HG02885 (cell line): Measurements from ENCODE around the gene ZNF732.
"Not testable (repeated sequence)": the region's sequence is repeated elsewhere in the genome, so short reads cannot be mapped to it uniquely, and the experiment has no call there.

Experiments
- ATAC-seq: cut with Tn5 transposase; IDR thresholded peaks from one replicate; pipeline ENCODE4 v1.9.1; 2021; ENCODE audit warnings: mild to moderate bottlenecking; ENCODE audit not compliant: unreplicated experiment, poor library complexity

ZNF732 gene

DNA sequence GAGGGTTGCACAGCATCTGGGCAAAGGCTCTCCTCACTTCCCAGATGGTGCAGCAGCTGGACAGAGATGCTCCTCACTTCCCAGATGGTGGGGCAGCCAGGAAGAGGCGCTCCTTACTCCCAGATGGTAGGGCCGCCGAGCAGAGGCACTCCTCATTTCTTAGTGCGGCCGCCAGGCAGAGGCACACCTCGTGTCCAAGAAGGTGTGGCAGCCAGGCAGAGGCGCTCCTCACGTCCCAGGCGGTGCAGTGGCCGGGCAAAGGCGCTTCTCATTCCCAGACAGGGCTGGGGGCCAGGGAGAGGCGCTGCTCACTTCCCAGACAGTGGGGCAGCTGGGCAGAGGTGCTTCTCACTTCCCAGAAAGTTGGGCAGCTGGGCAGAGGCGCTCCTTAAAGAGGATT is 48.8 kb downstream of the ZNF732 start:
- no peak for ATAC-seq

DNA sequence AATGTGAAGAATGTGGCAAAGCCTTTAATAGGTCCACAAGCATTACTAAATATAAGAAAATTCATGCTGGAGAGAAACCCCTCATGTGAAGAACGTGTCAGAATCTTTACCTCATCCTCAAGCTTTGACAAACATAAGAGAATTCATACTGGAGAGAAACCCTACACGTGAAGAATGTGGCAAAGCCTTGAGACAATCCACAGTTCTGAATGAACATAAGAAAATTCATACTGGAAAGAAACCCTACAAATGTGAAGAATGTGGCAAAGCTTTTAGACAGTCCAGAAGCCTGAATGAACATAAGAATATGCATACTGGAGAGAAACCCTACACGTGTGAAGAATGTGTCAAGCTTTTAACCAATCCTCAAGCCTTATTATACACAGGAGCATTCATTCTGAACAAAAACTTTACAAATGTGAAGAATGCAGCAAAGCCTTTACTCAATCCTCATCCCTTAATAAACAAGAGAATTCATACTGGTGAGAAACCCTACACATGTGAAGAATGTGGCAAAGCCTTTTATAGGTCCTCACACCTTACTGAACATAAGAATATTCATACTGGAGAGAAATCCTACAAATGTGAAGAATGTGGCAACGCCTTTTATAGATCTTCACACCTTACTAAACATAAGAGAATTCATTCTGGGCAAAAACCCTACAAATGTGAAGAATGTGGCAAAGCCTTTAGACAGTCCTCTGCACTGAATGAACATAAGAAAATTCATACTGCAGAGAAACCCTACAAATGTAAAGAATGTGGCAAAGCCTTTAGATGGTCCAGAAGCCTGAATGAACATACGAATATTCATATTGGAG is 51.1 kb downstream of the ZNF732 start:
- no peak for ATAC-seq

DNA sequence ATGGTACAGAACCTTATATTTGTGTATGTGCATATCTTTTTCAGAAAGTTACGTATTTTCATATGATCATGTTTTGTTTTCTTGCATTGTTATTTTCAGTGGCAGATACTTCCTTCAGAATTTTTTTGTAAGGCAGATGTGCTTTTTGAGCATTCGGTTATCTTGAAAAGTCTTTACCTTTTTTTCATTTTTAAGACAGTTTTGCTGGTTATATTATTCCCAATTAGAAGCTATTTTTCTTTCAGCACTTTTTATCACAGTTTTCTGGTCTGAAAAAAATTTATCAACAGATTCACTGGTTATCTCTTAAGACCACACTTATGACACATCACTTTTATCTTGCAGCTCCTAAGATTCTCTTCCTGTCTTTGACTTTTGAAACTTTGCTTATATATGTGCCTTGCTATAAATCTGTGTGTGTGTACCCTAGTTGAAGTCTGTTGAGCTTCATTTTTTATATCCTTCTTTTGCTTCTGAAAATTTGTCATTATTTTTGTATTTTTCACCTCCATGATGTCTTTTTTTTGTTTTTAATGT is 53.1 kb downstream of the ZNF732 start:
- no peak for ATAC-seq

DNA sequence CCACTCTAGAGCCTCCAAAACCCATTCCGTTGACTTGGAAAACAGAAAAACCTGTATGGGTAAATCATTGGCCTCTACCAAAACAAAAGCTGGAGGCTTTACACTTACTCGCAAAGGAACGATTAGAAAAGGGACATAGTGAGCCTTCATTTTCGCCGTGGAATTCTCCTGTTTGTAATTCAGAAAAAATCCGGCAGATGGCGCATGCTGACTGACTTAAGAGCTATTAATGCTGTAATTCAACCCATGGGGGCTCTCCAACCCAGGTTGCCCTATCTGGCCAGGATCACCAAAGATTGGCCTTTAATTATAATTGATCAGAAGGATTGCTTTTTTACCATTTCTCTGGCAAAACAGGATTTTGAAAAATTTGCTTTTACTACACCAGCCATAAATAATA is 60.8 kb downstream of the ZNF732 start:
- ATAC-seq = no peak

DNA sequence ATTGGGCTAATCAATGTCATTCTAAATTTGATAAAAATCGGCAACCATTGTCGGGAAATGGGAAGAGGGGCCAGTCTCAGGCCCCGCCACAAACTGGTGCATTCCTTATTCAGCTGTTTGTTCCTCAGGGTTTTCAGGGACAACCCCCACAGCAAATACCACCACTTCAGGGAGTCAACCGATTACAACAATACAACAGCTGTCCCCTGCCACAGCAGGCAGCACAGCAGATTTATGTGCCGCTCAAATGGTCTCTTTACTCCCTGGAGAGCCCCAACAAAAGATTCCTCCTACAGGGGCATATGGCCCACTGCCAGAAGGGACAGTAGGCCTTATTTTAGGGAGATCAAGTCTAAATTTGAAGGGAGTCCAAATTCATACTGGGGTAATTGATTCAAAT is 61.8 kb downstream of the ZNF732 start:
- ATAC-seq = no peak

DNA sequence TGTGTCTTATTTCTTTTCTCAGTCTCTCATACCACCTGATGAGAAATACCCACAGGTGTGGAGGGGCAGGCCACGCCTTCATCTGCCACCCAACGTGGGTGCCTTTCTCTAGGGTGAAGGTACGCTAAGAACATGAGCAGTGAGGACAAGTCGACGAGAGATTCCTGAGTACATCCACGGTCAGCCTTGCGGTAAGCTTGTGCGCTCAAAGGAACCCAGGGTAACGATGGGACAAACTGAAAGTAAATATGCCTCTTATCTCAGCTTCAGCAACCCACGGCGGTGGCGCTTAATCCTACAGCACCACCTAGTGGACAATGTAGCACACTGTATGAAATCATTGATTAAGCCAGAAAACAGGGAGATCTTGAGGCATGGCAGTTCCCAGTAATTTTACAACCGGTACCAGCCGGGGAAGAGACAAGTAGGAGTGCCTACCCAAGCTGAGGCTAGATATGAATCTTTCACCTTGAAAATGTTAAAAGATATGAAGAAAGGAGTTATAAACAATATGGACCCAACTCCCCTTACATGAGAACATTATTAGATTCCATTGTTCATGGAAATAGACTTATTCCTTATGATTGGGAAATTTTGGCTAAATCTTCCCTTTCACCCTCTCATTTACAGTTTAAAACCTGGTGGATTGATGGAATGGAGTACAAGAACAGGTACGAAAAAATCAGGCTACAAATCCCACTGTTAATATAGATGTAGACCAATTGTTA is 63.0 kb downstream of the ZNF732 start:
- peak; percentile 77 for ATAC-seq

DNA sequence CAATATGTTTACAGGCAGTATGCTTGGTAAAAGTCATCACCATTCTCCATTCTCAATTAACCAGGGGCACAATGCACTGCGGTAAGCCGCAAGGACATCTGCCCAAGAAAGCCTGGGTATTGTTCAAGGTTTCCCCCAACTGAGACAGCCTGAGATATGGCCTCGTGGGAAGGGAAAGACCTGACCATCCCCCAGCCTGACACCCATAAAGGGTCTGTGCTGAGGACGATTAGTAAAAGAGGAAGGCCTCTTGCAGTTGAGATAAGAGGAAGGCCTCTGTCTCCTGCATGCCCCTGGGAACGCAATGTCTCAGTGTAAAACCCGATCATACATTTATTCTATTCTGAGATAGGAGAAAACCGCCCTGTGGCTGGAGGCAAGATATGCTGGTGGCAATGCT is 63.9 kb downstream of the ZNF732 start:
- ATAC-seq = not testable (repeated sequence)

DNA sequence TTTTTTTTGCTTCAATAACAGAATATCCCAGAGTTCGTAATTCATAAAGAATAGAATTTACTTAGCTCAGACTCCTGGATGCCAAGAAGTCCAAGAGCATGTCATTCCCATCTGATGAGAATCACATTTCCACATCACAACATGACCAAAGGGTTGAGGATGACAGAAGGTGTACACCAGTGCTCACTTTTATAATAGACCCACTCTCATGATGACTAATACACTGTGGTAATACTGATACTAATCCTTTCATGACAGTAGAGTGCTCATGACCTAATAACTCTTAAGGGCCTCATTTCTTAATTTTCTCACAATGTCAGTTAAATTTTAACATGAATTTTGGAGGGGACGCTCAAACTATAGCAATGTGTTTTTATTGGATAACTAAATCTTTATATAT is 69.2 kb downstream of the ZNF732 start:
- ATAC-seq = no peak

DNA sequence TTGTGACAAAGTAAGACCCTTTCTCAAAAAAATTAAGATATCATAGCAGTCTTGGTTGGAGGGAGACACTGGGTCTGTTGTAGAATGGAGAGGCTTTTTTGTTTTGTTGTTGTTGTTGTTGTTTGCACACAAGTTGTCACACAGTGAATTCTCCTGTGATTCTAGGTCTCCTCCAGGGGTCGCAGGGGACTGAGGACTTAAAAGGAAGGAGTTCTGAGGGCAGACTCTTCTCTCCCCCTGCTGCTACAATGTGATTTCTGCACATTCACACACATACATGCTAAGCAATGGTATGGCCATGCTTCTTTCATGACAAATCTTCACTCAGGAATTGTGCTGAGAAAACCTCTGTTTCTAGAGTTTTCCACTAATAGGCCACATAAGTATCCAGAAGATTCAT is 71.1 kb downstream of the ZNF732 start:
- no peak for ATAC-seq

DNA sequence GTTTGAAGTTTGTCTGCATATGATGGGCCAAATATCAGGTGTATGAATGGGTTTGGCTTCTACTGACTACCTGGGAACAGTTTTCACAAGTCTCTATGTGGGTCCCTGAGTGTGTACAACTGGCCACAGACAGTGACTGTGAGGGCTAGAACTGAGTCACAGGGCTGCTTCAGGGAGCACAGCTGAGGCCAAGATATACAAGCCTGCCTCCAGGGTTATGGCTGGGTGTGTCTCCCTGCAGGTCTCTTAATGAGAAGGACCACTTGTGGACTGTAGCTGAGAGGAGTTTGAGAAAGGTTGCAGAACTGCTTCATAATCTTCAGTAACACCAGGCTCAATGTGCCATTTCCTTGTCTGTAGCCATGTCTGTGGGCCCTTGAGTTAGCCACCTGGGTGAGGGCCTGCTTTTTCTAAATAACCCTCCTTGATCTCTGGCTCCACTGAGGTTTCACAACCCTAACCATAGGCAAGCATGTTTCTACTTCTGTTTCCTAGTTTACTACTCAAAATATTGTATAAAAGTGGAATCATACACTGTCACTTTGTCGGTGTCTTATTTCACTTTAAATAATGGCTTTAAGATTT is 81.3 kb downstream of the ZNF732 start:
- ATAC-seq = no peak
